IPS-18c (cell line): ENCODE measurements around the gene NCAPG2.

Experiments
- H3K4me3 ChIP-seq: 2 replicates; pipeline ENCODE4 v1.7.0; 2013; ENCODE audit warnings: low read depth, mild to moderate bottlenecking, low read length, moderate library complexity; ENCODE audit not compliant: insufficient read depth
- H3K9me3 ChIP-seq: one replicate; pipeline ENCODE4 v1.6.1; 2013; ENCODE audit warnings: mild to moderate bottlenecking, low read length, moderate library complexity; ENCODE audit not compliant: control insufficient read depth, insufficient read depth

NCAPG2 gene

DNA sequence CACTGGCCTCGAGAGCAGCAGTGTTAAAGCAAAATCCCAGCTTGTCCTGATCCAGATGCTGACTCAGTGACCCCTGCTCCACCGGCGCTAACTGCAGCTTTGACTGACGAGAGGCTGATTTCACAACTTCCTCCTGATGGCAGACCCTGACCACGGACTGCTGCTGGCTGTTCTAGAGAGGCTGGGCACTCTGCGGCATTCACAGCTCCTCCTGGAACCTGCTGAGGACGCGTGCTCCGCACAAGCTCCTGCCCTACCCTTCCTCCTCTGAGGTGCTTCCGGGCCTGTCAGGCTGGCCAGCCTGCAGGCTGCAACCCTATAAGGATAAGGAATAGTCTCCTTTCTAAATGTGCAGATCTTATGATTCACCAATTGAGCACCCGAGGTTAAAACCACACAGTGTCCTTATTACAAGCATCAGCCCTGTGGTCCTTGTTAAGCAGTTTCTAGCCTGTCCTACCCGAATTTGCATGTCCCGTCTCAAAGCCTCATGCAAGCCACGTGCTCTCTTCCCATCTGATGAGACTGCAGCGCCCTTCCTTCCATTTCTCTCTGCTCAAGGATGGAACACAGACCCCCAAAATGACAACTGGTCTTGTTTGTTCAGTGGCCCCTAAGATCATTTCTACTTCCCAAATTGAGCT lies 35.5 kb upstream of the NCAPG2 start:
- H3K4me3 ChIP-seq = no peak overlapping the region

DNA sequence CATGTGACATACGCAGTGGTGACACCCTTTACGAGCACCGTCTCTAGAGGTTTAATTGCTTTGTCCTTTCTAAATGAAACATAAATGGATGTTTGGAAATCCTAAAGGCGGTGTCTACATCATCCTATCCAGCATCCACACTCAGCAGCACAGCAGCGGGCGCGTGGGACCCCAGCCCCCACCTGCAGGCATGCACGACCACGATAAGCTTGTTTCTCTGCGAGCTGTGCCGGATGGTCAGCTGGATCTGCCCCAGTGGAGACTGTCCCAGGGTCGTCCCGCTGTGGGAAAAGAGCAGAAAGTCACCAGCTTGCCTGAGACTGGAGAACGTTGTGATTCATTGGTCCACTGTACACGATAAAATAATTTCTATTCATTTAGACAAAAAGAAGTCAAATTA lies 34.2 kb upstream of the NCAPG2 start:
- H3K9me3 ChIP-seq = no peaks in the 10 kb centered on the region
- no peak overlapping the region for H3K4me3 ChIP-seq

More for the DNA sequence above, 35.5 kb upstream of the NCAPG2 start:
- H3K9me3 ChIP-seq = no peaks in the 10 kb centered on the region

DNA sequence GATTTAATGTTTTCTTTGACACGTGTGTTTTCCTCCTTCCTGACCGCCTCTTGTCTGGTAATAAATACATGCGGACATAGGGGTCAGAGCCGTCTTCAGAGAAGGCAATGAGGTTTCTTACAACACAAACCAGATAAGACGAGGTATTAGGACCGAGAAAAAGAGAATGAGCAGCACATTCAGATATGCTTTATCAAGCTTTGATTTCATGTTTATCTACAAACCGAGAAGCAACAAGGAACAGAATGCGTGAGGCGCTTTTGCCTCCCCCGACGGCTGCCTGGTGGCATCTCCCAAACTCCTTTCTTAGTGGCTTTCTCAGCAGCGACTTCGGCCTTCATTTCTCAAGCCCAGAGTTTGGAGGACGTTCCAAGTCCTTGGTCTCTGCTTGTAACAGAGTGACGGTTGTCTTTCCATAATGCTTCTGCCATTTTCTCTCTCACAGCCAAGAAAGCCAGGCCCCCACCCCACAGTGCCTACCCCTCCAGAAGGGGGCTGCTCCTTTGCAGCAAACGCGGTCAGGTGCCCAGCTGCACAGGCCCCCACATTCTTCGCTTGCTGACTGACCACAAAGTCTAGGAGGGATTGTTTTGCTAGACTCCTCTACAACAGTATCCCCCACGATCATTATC lies 32.6 kb upstream of the NCAPG2 start:
- Histone ChIP-seq H3K9me3 (no peaks in the 10 kb centered on the region), H3K4me3 (no peak overlapping the region)

DNA sequence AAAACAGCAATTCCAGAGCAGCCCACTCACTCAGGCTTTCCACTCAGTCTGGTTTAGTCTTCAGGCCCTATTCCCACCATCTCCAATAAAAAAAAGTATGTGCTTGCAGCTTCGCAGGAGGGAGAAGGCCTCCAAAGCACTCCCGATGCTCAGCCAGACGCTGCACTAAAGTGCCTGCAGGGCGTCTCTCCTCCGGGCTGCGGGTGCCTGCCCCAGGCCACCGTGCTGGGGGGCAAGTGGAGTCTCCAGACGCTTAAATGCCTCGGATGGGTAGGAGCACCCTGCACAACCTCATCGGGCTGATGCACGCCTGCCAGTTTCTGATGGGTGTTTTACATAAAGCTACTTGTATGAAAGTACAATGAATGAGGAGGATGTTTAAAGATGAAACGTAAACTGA lies 31.3 kb upstream of the NCAPG2 start:
- H3K9me3 ChIP-seq = no peaks in the 10 kb centered on the region
- H3K4me3 ChIP-seq = no peak overlapping the region

DNA sequence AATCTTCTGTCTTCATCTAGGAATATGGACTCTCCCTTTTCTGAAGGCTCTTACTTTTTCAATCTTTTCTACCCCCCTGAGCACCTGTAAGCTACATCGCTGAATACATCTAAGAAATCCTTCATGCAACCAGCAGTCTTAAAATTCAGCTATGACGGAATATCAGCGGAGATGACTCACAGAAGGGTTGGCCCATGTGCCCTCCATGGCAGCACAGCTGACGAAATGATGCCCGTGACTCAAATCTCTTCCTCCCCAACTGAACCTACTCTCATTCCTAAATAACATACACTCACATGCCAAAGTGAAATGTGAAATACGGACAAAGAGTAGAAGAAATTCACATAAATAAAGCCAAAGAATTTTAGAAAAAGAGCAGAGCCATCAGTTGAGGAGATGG lies 30.3 kb upstream of the NCAPG2 start:
- no peaks in the 10 kb centered on the region for H3K9me3 ChIP-seq
- H3K4me3 ChIP-seq = no peak overlapping the region

DNA sequence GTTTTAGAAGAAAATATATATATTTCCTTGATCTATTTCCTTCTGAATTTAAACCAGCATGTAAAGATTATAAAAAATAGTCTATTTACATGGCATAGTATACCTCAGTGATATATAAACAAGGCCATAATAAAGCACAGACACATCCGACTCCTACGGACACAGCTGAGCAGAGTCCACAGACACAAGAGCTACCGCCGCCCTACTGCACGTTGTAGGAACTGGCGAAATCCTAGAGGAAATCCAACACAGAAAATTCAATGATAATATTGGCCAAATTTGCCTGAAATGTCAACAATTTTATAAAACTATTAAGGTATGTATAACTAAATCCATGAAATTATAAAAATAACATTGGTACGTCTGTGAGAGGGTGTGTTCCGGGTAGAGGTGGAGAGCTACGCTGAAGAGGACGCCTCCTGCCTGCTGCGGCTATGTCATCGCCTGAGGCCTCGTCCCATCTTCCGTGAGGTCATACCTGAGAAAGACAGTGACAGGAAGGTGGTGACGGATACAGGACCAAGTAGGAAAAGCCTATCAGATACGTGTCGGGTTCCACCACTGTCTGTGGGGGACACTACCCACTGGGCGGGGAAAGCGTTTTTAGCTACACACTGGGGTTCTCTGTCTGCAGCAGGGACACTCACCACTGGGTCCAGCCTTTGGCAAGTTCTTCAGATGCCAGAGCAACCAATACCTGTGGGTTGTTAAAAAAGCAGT lies 29.3 kb upstream of the NCAPG2 start:
- Histone ChIP-seq H3K4me3 (no peak overlapping the region), H3K9me3 (no peaks in the 10 kb centered on the region)

DNA sequence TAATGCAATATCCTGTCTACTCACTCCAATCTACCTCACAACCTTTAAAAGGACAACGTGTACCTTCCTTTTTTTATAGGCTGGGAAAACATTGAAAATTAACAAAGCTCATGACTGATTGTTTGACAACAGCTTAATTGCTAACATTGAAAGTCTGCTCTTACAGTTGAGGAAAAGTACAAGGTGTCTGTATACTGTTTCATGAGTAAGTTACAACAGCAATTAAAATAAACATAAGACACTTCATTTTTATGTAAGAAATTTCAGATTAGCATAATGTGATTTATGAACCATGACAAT lies 28.6 kb upstream of the NCAPG2 start:
- H3K4me3 ChIP-seq = no peak overlapping the region
- no peaks in the 10 kb centered on the region for H3K9me3 ChIP-seq

DNA sequence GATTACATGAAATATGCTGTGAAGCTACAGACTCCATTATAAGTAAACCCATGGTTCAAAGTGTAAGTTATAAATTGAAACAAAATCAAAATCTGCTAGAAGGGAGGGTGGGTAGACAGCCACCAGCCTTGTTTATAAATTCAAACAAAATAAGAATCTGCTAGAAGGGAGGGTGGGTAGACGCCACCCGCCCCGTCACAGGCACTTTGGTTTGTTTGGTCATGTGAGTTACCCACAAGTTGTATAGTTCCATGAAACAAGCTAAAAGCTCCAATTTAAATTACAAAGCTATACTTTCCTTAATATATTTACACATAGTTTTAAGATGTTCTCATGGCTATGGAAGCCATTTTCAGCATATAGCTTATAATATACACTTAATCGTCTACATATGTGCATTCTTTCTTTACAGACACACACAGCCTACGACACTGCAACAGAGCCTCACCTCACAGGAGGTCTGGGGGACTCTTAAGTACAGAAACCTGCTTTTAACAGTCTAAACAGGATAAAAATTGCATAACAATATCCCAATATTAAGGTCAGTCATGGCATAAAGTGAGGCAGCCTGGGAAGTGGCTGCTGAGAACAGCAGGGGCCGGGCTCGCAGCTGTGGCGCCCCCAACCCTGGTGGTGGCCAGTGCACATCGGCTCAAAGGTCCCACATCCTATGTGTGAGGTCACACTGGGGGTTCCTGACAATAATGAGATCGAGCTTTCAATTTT lies 28.1 kb upstream of the NCAPG2 start:
- no peaks in the 10 kb centered on the region for H3K9me3 ChIP-seq
- H3K4me3 ChIP-seq = no peak overlapping the region

DNA sequence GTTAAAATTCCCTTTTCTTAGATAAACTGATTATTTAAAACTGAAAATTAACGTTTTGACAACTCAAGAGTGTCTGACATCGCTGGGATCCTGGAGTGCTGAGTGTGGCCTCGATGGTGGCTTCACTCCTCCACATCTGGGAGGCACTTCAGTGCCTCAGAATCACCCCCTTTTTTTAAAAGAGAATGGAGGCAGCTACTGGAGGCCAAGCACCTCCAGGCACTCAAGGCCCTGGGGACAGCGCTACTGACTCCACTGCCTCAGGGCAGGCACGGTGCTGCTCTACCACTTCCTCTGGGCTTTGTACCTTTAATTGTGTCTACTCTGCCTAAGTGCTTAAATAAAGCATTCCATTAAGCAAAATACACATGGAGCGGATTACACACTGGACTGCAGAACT lies 27.2 kb upstream of the NCAPG2 start:
- Histone ChIP-seq H3K4me3 (no peak overlapping the region), H3K9me3 (no peaks in the 10 kb centered on the region)

DNA sequence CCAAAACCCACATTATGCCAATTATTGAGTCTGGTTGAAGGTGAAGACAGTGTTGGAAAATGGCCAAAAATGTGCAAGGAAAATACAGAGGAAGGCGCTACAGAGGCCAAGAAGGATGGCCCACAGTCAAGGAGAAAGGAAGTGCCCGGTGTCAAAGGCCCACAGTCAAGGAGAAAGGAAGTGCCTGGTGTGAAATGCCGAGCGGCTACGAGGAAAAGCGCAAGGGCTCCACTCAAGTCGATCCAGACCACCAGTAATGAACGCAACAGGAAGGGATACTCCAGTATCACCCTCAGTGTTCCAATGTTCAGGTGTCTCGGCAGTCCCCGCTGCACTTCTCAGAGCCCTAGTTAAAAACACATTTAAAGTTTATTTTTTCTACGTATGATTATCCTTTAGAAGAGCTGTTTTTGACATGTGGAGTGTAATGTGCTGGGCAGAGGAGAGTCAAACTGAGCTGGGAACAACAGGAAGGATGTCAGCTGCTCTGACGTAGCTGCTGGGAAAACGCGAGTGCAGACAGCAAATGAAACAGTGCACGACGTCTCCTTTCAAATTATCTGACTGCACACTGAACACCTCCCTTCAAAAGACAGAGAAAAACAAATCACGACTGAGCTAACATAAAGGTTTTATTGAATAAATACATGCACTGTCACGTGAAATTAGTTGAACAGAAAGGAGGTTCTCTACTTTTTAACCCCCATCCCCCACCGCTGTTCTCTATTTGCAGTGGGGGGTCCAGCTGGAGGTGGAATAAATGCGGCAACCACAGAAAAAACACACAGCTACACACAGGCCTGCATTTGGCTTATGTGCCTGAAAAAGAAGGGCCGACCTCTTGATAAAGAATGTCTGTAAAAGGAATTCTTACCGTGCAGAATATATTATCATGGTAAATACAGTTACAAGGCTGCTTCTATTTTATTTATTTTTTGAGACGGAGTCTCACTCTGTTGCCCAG lies 26.1 kb upstream of the NCAPG2 start:
- Histone ChIP-seq H3K9me3 (no peaks in the 10 kb centered on the region), H3K4me3 (no peak overlapping the region)

DNA sequence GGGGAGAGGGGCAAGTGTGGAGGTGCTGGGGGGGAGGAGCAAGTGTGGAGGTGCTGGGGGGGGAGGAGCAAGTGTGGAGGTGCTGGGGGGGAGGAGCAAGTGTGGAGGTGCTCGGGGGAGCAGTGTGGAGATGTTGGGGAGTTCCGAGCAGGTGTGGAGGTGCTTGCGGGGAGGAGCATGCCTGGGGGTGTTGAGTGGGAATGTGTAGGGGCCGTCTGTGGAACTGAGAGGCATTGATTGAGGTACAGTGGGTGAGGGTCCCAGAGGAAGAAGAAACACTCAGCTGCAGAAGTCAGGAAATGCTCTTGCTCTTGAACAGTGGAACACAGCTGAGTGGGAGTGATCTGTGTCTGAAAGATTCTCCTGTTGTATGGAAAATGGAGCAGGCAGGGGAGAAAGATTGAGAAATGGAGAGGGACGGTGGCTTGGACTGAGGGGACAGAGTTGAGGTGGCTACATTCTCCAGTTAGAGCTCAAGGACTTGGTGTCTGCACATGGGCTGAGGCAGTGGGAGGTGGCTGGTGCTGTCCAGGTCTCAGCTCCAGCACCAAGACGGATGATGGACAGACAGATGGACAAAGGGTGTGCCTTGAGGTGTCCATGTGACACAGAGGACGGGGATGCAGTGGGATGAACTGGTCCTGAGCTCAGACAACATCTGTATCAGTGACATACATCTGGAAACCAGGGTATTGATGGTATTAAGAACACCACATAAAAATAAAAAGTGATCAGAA lies 25.2 kb upstream of the NCAPG2 start:
- H3K9me3 ChIP-seq = no peaks in the 10 kb centered on the region
- no peak overlapping the region for H3K4me3 ChIP-seq

DNA sequence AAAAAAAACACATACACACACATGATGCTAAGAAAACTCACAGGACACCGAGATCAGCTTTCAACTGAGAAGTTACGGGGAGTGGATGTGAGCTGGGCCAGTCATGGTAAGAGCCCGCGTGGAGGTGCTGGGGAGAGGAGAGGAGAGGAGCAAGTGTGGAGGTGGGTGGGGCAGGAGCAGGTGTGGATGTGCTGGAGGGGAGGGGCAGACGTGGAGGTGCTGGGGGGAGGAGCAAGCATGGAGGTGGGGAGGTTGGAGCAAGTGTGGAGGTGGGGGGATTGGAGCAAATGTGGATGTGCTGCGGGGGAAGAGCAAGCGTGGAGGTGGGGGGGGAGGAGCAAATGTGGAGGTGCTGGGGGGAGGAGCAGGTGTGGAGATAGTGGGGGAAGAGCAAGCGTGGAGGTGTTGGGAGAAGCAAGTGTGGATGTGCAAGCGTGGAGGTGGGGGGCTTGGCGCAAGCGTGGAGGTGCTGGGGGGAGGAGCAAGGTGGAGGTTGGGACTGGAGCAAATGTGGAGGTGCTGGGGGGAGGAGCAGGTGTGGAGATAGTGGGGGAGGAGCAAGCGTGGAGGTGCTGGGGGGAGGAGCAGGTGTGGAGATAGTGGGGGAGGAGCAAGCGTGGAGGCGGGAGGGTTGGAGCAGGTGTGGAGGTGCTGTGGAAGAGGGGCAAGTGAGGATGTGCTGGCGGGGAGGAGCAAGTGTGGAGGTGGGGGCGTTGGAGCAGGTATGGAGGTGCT lies 24.5 kb upstream of the NCAPG2 start:
- Histone ChIP-seq H3K4me3 (no peak overlapping the region), H3K9me3 (no peaks in the 10 kb centered on the region)

DNA sequence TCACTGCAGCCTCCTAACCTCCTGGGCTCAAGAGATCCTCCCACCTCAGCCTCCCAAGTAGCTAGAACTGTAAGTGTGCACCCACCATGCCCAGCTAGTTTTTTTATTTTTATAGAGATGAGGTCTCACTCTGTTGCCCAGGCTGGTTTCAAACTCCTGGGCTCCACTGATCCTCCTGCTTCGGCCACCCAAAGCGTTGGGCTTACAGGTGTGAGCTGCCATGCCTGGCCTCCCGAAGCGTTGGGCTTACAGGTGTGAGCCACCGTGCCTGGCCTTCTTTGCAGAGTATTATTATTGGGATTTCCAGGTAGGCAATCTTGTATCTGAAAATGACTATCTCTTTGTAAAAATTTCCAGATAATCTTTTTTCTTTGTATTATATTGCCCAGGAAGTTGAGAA lies 23.1 kb upstream of the NCAPG2 start:
- no peak overlapping the region for H3K4me3 ChIP-seq
- H3K9me3 ChIP-seq = no peaks in the 10 kb centered on the region

DNA sequence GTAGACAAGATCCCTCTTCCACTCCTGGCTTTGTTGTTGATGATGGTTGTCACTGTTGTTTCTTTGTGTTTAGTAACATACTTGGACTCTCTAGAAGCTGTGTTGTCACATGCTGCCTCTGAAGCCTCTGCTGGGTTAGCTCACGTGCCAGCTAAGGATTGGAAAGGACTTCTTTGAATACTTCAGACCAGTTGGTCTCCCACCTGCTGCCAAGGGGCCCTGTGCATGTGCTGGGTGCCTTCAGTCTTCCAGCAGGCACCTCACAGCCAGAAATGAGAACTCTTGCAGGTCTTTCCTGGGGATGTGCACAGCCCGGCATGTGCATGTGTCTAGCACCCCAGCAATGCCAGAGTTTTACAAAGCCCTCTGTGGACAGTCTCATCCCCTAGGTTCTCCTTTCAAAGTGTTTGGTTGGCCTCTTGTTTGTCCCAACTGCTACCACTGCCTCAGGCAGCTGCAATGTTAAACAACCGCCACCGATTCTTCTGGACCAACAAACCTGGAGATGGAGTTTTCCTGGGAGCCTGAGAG lies 21.7 kb upstream of the NCAPG2 start:
- H3K4me3 ChIP-seq = no peak overlapping the region
- H3K9me3 ChIP-seq = no peaks in the 10 kb centered on the region

DNA sequence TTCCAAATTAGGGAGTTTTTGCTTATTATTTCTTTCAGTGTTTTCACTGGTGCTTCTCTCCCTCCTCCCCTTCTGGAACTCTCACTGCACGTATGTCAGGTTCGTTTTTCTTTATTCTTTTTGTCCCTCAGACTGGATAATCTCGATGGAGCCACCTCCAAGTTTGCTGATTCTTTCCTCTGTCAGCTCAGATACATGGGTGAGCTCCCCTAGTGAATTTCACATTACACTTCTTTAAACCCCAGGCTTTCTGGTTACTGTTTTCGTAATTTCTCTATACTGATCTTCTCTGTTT lies 20.8 kb upstream of the NCAPG2 start:
- H3K9me3 ChIP-seq = no peaks in the 10 kb centered on the region
- no peak overlapping the region for H3K4me3 ChIP-seq
